NCI-H1092 treated with DMSO at 0.1 percent for 48 hours (cell line): ENCODE results near the gene NCMAP.
A peak's percentile ranks its signal among the peaks of the same experiment; 100 is the strongest.
"Not testable (repeated sequence)": the region's sequence is repeated elsewhere in the genome, so short reads cannot be mapped to it uniquely, and the experiment has no call there.

ENCODE experiments used
- DNase-seq: peaks from one replicate; lab custom pipeline; 2025; lab: John Stamatoyannopoulos, UW

NCMAP gene, protein sequence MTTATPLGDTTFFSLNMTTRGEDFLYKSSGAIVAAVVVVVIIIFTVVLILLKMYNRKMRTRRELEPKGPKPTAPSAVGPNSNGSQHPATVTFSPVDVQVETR

GRCh38 chr1:24555591-24556413, at the start of gene NCMAP:
NCMAP (plus strand) TSS chr1:24556087; CDS start chr1:24595431, 39,344 bp downstream.
- DNase-seq, result peak; percentile 34

DNA sequence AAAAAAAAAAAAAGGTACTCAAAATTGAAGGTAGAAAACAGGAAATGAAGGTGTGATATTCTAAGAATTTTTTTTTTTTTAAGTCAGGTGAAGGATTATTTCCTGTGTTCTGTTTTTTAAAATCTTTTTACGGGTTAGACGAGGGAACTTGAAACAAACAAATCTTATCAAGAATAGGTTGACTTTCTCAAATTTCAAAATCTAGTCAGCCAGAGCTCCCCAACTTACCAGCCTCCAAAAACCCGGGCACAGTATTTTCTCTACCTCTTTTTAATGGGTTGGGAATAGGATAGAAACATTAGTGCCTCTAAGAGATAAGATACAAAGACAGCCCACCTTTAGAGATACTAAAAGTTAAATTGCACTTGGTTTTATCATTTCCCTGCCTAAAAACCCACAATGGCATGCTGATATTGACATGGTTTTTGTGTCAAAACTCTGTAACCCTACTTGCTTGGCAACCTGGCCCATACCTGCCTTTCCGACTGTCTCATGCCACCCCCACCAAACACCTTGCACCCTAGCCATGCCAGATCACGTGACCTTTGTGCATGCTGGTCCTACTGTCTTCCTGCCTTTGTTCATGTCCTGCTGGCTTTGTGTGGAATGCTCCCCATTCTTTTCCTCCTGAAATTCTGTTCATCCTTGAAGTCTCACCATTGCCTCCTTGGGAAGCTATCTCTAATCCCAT, 49.1 kb upstream of the NCMAP start:
- no peak for DNase-seq

DNA sequence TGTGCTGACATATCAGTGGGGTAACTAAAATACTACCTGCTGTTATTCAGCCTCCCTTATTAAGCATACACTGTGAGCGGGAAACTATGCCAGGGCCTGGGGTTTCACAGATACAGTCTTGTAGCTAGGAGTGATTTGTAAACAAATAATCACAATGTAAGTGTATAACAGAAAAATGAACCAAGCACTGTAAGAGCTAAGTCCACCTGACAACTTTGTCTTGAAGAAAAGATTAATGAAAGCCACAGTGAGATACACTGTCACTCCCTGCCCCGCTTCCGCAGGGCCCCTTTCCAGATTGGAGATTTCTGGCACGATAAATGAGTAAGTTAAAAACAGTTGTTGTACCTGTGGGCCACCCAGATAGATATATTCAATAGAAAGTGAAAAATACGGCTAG, 48.5 kb upstream of the NCMAP start:
- no peak for DNase-seq

DNA sequence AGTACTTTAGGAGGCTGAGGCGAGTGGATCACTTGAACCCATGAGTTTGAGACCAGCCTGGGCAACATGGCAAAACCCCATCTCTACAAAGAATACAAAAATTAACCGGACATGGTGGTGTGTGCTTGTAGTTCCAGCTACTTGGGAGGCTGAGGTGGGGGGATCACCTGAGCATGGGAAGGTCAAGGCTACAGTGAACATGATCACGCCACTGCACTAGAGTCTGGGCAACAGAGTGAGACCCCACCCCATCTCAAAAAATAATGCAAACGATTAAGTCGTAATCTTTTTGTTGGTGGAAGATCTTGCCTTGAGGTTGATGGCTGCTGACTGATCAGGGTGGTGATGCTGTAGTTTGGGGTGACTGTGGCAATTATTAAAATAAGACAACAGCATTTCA, 47.0 kb upstream of the NCMAP start:
- no peak for DNase-seq

GRCh38 chr1:24513706-24514105, 42.2 kb upstream of the NCMAP start:
- no peak for DNase-seq

GRCh38 chr1:24514946-24515345, 40.9 kb upstream of the NCMAP start:
- DNase-seq, result no peak

DNA sequence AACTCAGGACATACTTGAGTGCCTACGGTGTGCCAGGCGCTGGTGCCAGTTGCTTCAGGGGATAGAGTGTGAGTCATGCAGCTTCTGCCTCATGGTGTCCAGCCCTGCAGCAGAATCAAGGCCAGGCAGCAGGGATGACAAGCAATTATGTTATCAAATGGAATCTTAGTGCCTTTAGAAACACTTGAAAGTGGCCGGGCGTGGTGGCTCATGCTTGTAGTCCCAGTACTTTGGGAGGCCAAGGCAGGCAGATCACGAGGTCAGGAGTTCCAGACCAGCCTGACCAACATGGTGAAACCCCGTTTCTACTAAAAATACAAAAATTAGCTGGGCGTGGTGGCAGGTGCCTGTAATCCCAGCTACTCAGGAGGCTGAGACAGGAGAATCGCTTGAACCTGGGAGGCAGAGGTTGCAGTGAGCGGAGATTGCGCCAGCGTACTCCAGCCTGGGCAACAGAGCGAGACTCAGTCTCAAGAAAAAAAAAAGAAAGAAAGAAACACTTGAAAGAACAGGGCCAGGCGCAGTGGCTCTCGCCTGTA, 40.1 kb upstream of the NCMAP start:
- not testable (repeated sequence) for DNase-seq

- no peak for DNase-seq
Measured at GRCh38 chr1:24516506-24516905, 39.4 kb upstream of the NCMAP start.

DNA sequence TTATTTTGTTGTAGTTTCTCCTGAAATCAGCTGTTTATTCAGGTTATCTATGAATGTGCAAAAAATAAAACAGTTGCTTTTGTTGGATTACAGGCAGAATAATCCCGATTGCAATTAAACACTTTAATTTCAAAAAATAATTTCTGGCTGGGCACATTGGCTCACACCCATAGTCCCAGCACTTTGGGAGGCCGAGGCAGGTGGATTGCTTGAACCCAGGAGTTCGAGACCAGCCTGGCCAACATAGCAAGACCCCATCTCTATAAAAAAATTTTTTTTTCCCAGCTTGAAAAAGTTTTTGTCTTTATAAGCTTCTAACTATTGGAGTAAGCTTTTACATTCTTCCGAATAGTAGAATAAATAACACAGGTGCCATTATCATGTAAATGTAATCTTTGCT, 38.0 kb upstream of the NCMAP start:
- no peak for DNase-seq

- DNase-seq, result not testable (repeated sequence)
Measured at GRCh38 chr1:24520282-24520681, 35.6 kb upstream of the NCMAP start.

- DNase-seq, result no peak
Measured at GRCh38 chr1:24525606-24526005, 30.3 kb upstream of the NCMAP start.

- DNase-seq, result no peak
Measured at GRCh38 chr1:24526045-24526444, 29.8 kb upstream of the NCMAP start.

- peak; percentile 31 for DNase-seq
Measured at GRCh38 chr1:24526940-24527542, 28.8 kb upstream of the NCMAP start.

GRCh38 chr1:24528744-24529143, 27.1 kb upstream of the NCMAP start:
- DNase-seq, result peak; percentile 98

- DNase-seq, result not testable (repeated sequence)
Measured at GRCh38 chr1:24529292-24529691, 26.6 kb upstream of the NCMAP start.

DNA sequence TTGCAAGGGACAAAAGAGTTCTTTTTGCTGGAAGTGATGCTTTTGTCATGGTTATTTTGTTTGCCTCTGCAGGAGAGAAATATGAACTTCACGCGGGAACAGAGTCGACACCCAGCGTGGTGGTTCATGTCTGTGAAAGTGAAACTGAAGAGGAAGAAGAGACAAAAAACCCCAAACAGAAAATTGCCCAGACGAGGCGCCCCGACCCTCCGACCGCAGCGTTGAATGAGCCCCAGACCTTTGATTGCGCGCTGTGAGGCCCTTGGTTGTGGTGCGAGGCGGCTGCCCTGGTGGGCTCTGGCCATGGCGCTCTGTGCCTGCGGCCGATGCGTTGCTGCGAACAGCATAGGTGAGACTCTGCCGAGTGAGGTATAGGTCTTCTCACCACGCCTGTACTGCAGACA, 20.9 kb upstream of the NCMAP start:
- DNase-seq, result no peak

DNA sequence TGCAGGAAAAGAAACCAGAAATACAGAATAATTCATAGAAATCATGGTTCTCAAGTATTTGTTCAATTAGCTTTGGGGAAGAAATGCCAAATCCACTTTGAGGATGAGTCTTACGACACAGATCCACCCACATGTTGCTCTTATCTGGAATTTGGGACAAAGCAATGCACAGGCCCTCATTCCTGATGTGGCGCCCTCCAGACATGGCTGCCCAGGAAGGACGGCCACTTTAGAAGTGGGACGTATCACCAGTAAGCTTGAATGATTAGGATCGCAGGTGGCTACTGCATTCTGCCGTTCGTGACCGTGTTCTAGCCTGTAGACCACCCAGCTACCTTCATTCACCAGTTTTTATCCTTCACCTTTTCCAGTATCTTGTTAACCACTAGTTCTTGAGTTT, 20.1 kb upstream of the NCMAP start:
- no peak for DNase-seq

DNA sequence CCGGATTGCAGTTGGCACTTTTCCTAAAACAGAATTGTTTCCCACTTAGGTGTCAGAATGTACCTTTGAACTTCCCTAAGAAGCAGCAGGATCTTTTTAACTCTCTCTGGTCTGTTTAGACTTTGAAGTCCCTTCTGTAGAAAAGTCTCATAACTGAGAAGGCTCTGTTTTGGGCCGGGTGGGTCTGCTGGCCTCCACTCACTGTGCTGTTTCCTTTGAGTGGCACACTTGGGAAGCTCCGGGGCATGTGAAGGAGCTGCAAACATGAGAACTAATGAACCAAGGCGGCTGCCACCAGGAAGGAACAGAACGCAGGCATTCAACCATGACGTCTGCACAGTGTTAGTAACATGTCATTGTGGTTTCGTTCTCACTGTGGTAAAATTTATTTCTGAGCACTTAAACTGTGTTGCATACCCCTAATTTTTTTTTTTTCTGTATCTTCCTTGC, 19.5 kb upstream of the NCMAP start:
- DNase-seq, result peak; percentile 24

DNA sequence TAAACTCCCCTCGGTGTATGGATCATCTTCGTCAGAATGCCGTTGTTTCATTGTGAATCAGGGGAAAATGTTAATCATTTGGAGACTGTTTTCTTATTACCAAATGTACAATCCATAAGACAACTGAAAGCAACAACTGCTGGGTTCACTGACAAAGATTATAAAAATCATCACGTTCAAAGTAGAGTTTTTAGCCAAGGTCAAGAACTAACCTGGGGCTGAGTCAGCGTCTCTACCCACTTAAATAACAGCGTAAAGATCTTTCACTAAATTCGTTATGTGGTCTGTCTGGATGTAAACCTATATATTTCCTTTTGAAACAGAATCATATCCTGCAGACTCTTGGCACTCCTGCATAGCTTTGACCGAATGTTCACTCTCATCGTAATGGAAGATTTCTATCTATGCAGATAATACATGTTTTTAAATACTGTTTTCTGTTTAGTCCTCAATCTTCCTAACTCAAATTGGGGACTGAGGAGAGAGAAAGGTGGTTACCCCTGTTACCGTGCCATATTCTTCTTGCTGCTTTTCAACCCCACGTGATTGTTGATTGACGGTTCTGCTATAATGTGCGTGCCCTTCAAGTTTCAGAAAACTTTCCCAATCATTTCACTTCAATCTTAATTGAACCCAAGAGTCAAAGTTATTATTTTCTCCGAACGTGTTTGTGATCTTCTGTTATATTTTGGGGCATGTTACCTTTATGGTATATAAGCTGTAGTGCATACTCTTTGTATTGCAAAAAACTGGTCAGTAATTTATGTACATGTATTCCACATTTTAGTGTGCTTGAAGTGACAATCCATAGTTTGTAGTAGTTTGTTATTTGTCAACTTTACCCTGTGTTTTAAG, 15.6 kb upstream of the NCMAP start:
- no peak for DNase-seq

DNA sequence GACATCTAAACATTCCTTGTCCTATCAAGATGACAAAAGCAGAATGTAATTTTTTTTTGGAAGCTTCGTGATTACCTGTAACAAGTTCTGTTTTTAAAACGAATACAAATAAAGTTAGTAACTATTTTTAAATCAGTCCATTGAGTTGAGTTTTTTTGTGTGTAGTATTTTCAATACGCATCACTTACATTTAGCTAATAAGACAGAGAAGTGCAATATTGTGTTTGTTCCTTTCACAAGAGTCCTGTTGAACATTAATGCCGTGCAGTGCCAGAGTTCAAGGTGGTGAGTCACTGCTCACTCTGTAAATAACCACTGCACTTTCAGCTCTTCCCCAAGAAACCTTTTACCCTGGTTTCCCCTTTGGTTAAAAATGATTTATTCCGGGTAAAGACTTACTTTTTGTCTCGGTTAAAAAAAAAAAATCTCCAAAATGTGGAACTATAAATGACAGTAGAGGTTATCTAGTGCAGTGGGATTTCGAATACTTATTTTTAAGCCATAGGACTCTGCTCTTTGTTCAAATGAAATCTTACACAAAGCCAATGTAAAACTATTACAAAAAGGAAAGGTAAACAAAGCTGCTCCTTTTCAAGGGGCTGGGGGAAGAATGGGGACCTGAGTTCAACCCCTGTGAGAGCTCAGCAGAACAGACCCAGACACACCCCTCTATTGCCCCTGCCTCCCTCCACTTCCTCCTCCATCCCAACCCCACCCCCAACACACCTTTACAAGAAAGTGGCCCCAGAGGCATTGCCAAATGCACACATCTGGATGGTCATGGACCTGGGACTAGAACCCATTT, 14.8 kb upstream of the NCMAP start:
- DNase-seq, result no peak
